Tibial nerve (tissue), 4 donors: ENCODE measurements around the gene DAPK2.

Experiments used
- CTCF ChIP-seq, 5 experiments: fragments of 200-600 bp in 3 of 5; fragments of 450-650 bp in 2 of 5; sonication (generic) in 3 of 5; IDR thresholded peaks; one replicate each; pipeline ENCODE4 v1.5.1; 2016 to 2019; ENCODE audit warnings: antibody characterized with exemption in 5 of 5, mild to moderate bottlenecking in 3 of 5, moderate library complexity in 2 of 5
- EP300 ChIP-seq, 2 donors: sonication (generic); formaldehyde crosslinking; IDR thresholded peaks; one replicate each; pipeline ENCODE4 v1.6.1; 2017; ENCODE audit warnings: antibody characterized with exemption in 2 of 2, mild to moderate bottlenecking in 1 of 2

GRCh38 chr15:63860155-63860554 lies 186.1 kb downstream of the DAPK2 start:
- TF ChIP-seq CTCF (IDR thresholded peaks at IDR 0.05) = no peak
- TF ChIP-seq EP300 (IDR thresholded peaks at IDR 0.05) = no peak
